Caki2 (cell line): Measurements from ENCODE around the gene EPAS1. TPM values are rescaled to one million over a fixed set of nuclear protein-coding genes. Genes with fewer than 3 reads are reported as not detected.
A peak's percentile ranks its signal among the peaks of the same experiment; 100 is the strongest.

ENCODE experiments used
- DNase-seq: peaks from one replicate; pipeline ENCODE4 v3.0.0-alpha.2; 2015; ENCODE audit warnings: low read depth
- in situ Hi-C: cut with HindIII; loops from 2 replicates; pipeline ENCODE4 v1.10.0; 2016; ENCODE audit warnings: low sequenced_read_pairs, low pct_unique_long_range_greater_than_20kb, mixed read lengths
- total RNA-seq: library from RNA; depleted of rRNA; stranded (reverse); fragments of >200 nt; shearing (Covaris generic); gene quantifications from 2 replicates; pipeline ENCODE4 v1.2.3, GENCODE V29; 2014; ENCODE audit warnings: low replicate concordance

Gene EPAS1
- total RNA-seq, 1 experiment from 2014 or later: 3.7 TPM

GRCh38 chr2:46269544-46270273 is 27.5 kb upstream of the EPAS1 start:
- in situ Hi-C loops: no loop called here
- no peak for DNase-seq

- in situ Hi-C loops: no loop called here
- no peak for DNase-seq
Observed at GRCh38 chr2:46270384-46270783, 26.8 kb upstream of the EPAS1 start.

- in situ Hi-C loops: no loop called here
- no peak for DNase-seq
Observed at GRCh38 chr2:46273225-46273863, 23.9 kb upstream of the EPAS1 start.

GRCh38 chr2:46273919-46274318 is 23.3 kb upstream of the EPAS1 start:
- peak; percentile 12 for DNase-seq
- in situ Hi-C loops: no loop called here

GRCh38 chr2:46274586-46274985 is 22.6 kb upstream of the EPAS1 start:
- no peak for DNase-seq
- in situ Hi-C loops: no loop called here

- in situ Hi-C loops: no loop called here
- DNase-seq: no peak
Observed at GRCh38 chr2:46275995-46276394, 21.2 kb upstream of the EPAS1 start.

- DNase-seq: no peak
- in situ Hi-C loops: no loop called here
Observed at GRCh38 chr2:46276642-46277041, 20.6 kb upstream of the EPAS1 start.

GRCh38 chr2:46277431-46278190 is 19.6 kb upstream of the EPAS1 start:
- DNase-seq: no peak
- in situ Hi-C loops: no loop called here

- in situ Hi-C loops: no loop called here
- DNase-seq: no peak
Observed at GRCh38 chr2:46278952-46279351, 18.3 kb upstream of the EPAS1 start.

- no peak for DNase-seq
- in situ Hi-C loops: no loop called here
Observed at GRCh38 chr2:46281939-46282338, 15.3 kb upstream of the EPAS1 start.

GRCh38 chr2:46283693-46284092 is 13.5 kb upstream of the EPAS1 start:
- DNase-seq: no peak
- in situ Hi-C loops: no loop called here

- in situ Hi-C loops: no loop called here
- no peak for DNase-seq
Observed at GRCh38 chr2:46284260-46284659, 12.9 kb upstream of the EPAS1 start.

- DNase-seq: no peak
- in situ Hi-C loops: no loop called here
Observed at GRCh38 chr2:46284796-46285195, 12.4 kb upstream of the EPAS1 start.

GRCh38 chr2:46286715-46287114 is 10.5 kb upstream of the EPAS1 start:
- in situ Hi-C loops: no loop called here
- DNase-seq: no peak

GRCh38 chr2:46290078-46290477 is 7.1 kb upstream of the EPAS1 start:
- in situ Hi-C loops: no loop called here
- DNase-seq: no peak

GRCh38 chr2:46293466-46293865 is 3.7 kb upstream of the EPAS1 start:
- no peak for DNase-seq
- in situ Hi-C loops: no loop called here

- no peak for DNase-seq
- in situ Hi-C loops: no loop called here
Observed at GRCh38 chr2:46294176-46294836, 2.9 kb upstream of the EPAS1 start.

GRCh38 chr2:46296216-46296839 is 879 bp upstream of the EPAS1 start:
- in situ Hi-C loops: no loop called here
- no peak for DNase-seq
